K562 (cell line): ENCODE results near the gene PDGFC. TPM values are rescaled to one million over a fixed set of nuclear protein-coding genes. Genes with fewer than 3 reads are reported as not detected.

Experiments
- ATAC-seq: fragments of 200-7000 bp; cut with Tn5 transposase; 3 replicates; pipeline ENCODE4 v1.9.1; 2020; ENCODE audit warnings: moderate library complexity
- BruUV-seq: library from RNA; stranded (reverse); fragments of 400-500 nt; replicated peaks from 2 replicates; lab custom pipeline; 2021; lab: Mats Ljungman, UMichigan
- CTCF ChIA-PET: fragments of 300-600 bp; formaldehyde crosslinking; extraction: SDS; loops from one replicate; lab custom pipeline; 2021; ENCODE audit warnings: low intra/inter-chr PET ratio; lab: Yijun Ruan, JAX
- POLR2A ChIA-PET: fragments of 300-600, 350-650 bp; sonication (Branson Sonifier 250); formaldehyde crosslinking; extraction: SDS; loops from one replicate; lab custom pipeline; 2021; ENCODE audit warnings: antibody characterized with exemption, inconsistent platforms; lab: Yijun Ruan, JAX
- DNase-seq, 4 experiments: peaks; one replicate each; pipeline versions ENCODE4 v3.0.0 to v3.0.0-alpha.2; 2011 to 2018; ENCODE audit warnings: low spot score in 3 of 4, mixed read lengths in 3 of 4; ENCODE audit errors: extremely low read depth in 1 of 4
- FAIRE-seq: peaks from 2 replicates; lab custom pipeline; 2011; peaks lifted over from hg19 to GRCh38; lab: Jason Lieb, UNC
- H2AFZ ChIP-seq: 2 replicates; pipeline ENCODE4 v1.6.0; 2011; ENCODE audit warnings: low read depth, low read length, control low read depth, inconsistent platforms
- H3K27ac ChIP-seq: fragments of 200-600 bp; 3 replicates; pipeline ENCODE4 v1.8.0; 2011; ENCODE audit warnings: low read depth, mild to moderate bottlenecking, control low read depth, inconsistent platforms, low read length, moderate library complexity, mixed read lengths; ENCODE audit errors: extremely low read depth
- H3K27me3 ChIP-seq, 2 experiments: fragments of 300-600 bp in 1 of 2; 2 replicates in 1 of 2; 3 replicates in 1 of 2; pipeline versions ENCODE4 v1.6.0 to v1.8.0; 2011; ENCODE audit warnings: inconsistent platforms in 2 of 2, low read length in 2 of 2, mild to moderate bottlenecking in 1 of 2, mixed read lengths in 1 of 2, moderate library complexity in 1 of 2; ENCODE audit not compliant: control insufficient read depth in 2 of 2, insufficient read depth in 2 of 2
- H3K36me3 ChIP-seq: fragments of 300-600 bp; 3 replicates; pipeline ENCODE4 v1.8.0; 2011; ENCODE audit warnings: mild to moderate bottlenecking, low read length, inconsistent platforms; ENCODE audit not compliant: control insufficient read depth, insufficient read depth
- H3K4me1 ChIP-seq, 2 experiments: fragments of 200-600 bp in 1 of 2; replicated peaks in 1 of 2; 2 replicates in 1 of 2; 3 replicates in 1 of 2; pipeline versions ENCODE4 v1.5.1 to v1.8.0; 2011; ENCODE audit warnings: inconsistent platforms in 2 of 2, low read length in 2 of 2, mild to moderate bottlenecking in 1 of 2, mixed read lengths in 1 of 2, moderate library complexity in 1 of 2; ENCODE audit not compliant: control insufficient read depth in 2 of 2, insufficient read depth in 2 of 2
- H3K4me2 ChIP-seq: 2 replicates; pipeline ENCODE4 v1.6.1; 2011; ENCODE audit warnings: low read length, control low read depth, inconsistent platforms, mixed read lengths; ENCODE audit not compliant: insufficient read depth
- H3K4me3 ChIP-seq: fragments of 200-600 bp; sonication (generic), shearing (Covaris generic); 2 replicates; pipeline ENCODE4 v1.5.1; 2016; ENCODE audit warnings: control low read depth, inconsistent platforms
- H3K79me2 ChIP-seq: fragments of 200-600 bp; 3 replicates; pipeline ENCODE4 v1.8.0; 2011; ENCODE audit warnings: low read length, inconsistent platforms; ENCODE audit not compliant: control insufficient read depth, insufficient read depth
- H3K9ac ChIP-seq, 2 experiments: 2 replicates each; pipeline versions ENCODE4 v1.6.0 to v1.6.1; 2011; ENCODE audit warnings: low read depth in 2 of 2, low read length in 2 of 2, control low read depth in 1 of 2, inconsistent platforms in 1 of 2, mild to moderate bottlenecking in 1 of 2, mixed read lengths in 1 of 2; ENCODE audit not compliant: insufficient read depth in 1 of 2
- H3K9me1 ChIP-seq: one replicate; pipeline ENCODE4 v1.6.0; 2011; ENCODE audit warnings: inconsistent platforms, mild to moderate bottlenecking, low read length, moderate library complexity; ENCODE audit not compliant: control insufficient read depth, insufficient read depth
- H3K9me3 ChIP-seq: replicated peaks from 2 replicates; pipeline ENCODE4 v1.5.1; 2011; ENCODE audit warnings: low read depth, low read length, inconsistent platforms; ENCODE audit not compliant: control insufficient read depth, insufficient read depth
- H4K20me1 ChIP-seq: replicated peaks from 2 replicates; pipeline ENCODE4 v1.6.1; 2011; ENCODE audit warnings: low read length, inconsistent platforms, mixed read lengths; ENCODE audit not compliant: control insufficient read depth, insufficient read depth
- ATF2 ChIP-seq: sonication (generic); formaldehyde crosslinking; IDR thresholded peaks from 2 replicates; pipeline ENCODE4 v1.8.1; 2022; ENCODE audit warnings: missing genetic modification reagents
- ETV5 ChIP-seq: sonication (generic); formaldehyde crosslinking; IDR thresholded peaks from 2 replicates; pipeline ENCODE4 v1.4.0; 2020; ENCODE audit warnings: low read depth, mild to moderate bottlenecking, missing genetic modification reagents
- MYC ChIP-seq, 2 experiments: fragments of 250-450 bp in 1 of 2; sonication (Bioruptor Pico) in 1 of 2; IDR thresholded peaks; 2 replicates each; pipeline versions ENCODE4 v1.5.1 to v1.6.1; 2012 to 2021; ENCODE audit warnings: low read depth in 2 of 2, borderline replicate concordance in 1 of 2, improper control_type of control experiment in 1 of 2, low read length in 1 of 2, mild to moderate bottlenecking in 1 of 2, moderate library complexity in 1 of 2
- TAF15 ChIP-seq: fragments of 200-400 bp; formaldehyde crosslinking; IDR thresholded peaks from 2 replicates; pipeline ENCODE4 v1.6.1; 2017; ENCODE audit warnings: mild to moderate bottlenecking, low read depth, low read length, moderate library complexity
- ZBTB34 ChIP-seq: fragments of 250-450 bp; sonication (Bioruptor Pico); IDR thresholded peaks from 2 replicates; pipeline ENCODE4 v1.8.0; 2021; ENCODE audit warnings: mild to moderate bottlenecking, moderate library complexity
- ZNF232 ChIP-seq: sonication (generic); formaldehyde crosslinking; IDR thresholded peaks from 2 replicates; pipeline ENCODE4 v1.8.0; 2022; ENCODE audit warnings: mild to moderate bottlenecking, missing genetic modification reagents
- WGBS: fragments of 100-300 bp; shearing (Covaris generic); methylation state at CpG from one replicate; pipeline ENCODE4 v1.1.6; 2016; ENCODE audit warnings: low coverage, mixed read lengths; ENCODE audit not compliant: insufficient coverage; ENCODE audit errors: missing lambda C conversion rate; 5-methylcytosine and 5-hydroxymethylcytosine counted together
- in situ Hi-C: fragments of 300-500 bp; cut with MboI; formaldehyde crosslinking; loops from 4 replicates; pipeline ENCODE4 v1.15.0; 2018; ENCODE audit warnings: inconsistent platforms, mixed read lengths
- intact Hi-C: fragments of 100-400 bp; cut with micrococcal nuclease; formaldehyde crosslinking; loops from 2 replicates; pipeline ENCODE4 v1.14.2; 2022
- polyA plus RNA-seq, 8 experiments: library from polyadenylated mRNA; depleted of rRNA in 4 of 8; stranded (reverse) in 5 of 8; unstranded in 3 of 8; fragments of >200 nt; fragmentation: Nextera tagmentation in 2 of 8; fragmentation: Illumina TruSeq in 1 of 8; extraction: Ambion mirVana in 2 of 8; extraction: Trizol in 1 of 8; gene quantifications; 2 replicates each; pipeline versions ENCODE4 v1.2.1 to v1.2.3, GENCODE V29; 2011 to 2014; ENCODE audit warnings: inconsistent platforms in 1 of 8, missing spikeins in 1 of 8
- total RNA-seq, 7 experiments: library from RNA; depleted of rRNA in 6 of 7; stranded (reverse); fragments of >200 nt in 6 of 7; fragmentation: Illumina TruSeq in 2 of 7; extraction: Trizol in 2 of 7; gene quantifications; 2 replicates each; pipeline versions ENCODE4 v1.2.1 to v1.2.3, GENCODE V29; 2011 to 2021; ENCODE audit warnings: low replicate concordance in 1 of 7

PDGFC gene
- total and polyA plus RNA-seq, 9 of the 15 experiments (the other 6 are each of a cell fraction or from before 2014, with no cell fraction given): not detected

DNA sequence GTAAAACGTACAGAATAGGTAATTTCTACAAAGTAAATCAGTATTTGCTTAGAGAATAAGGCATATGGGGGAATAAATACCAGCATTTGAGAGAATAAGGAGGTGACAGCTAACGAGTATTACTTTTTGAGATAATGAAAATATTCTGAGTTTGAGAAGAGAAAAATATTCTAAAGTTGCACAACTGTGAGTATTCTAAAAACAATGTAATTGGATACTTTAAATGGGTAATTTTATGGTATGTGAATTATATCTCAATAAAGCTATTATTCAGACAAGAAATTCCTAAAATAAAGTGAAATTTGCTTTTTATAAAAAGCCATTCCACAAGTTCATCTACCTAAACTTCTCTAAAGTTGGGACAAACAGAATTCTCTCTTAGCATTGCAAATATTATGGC, 62.6 kb downstream of the PDGFC start:
- no TSS peak for BruUV-seq
- in situ Hi-C loops: no loop called here
- no peaks in the 10 kb centered on the region for H3K79me2 ChIP-seq
- H3K36me3 ChIP-seq: no peaks in the 10 kb centered on the region
- H2AFZ ChIP-seq: no peak overlapping the region
- no peaks in the 10 kb centered on the region for H4K20me1 ChIP-seq
- no peaks in the 10 kb centered on the region for H3K4me1 ChIP-seq
- no peak overlapping the region for H3K27ac ChIP-seq
- 0% methylated on average over 2 of the region's 2 CpGs for WGBS
- FAIRE-seq: no peak
- no peak for ATAC-seq
- DNase-seq: no peak
- no peak overlapping the region for H3K9ac ChIP-seq
- ChIA-PET POLR2A (no interaction called here), CTCF (no interaction called here)
- no peak for TF ChIP-seq ZBTB34 (CRISPR knock-in tag)
- TF ChIP-seq, all 486 proteins: peak for 0
- Histone ChIP-seq H3K9me1 (no peaks in the 10 kb centered on the region), H3K9me3 (no peaks in the 10 kb centered on the region), H3K4me3 (no peak overlapping the region), H3K27me3 (no peaks in the 10 kb centered on the region), H3K4me2 (no peak overlapping the region)
- intact Hi-C loops: no loop called here

- Histone ChIP-seq H3K79me2 (no peaks in the 10 kb centered on the region), H3K27ac (no peak overlapping the region), H3K4me1 (no peaks in the 10 kb centered on the region), H3K9ac (no peak overlapping the region), H3K9me1 (no peaks in the 10 kb centered on the region), H3K9me3 (no peaks in the 10 kb centered on the region), H3K4me3 (no peak overlapping the region), H4K20me1 (no peaks in the 10 kb centered on the region), H2AFZ (no peak overlapping the region), H3K36me3 (no peaks in the 10 kb centered on the region), H3K27me3 (no peaks in the 10 kb centered on the region), H3K4me2 (no peak overlapping the region)
- 0% methylated on average over 2 of the region's 2 CpGs for WGBS
- ATAC-seq (no peak), FAIRE-seq (no peak), DNase-seq (no peak)
- in situ Hi-C loops (no loop called here), intact Hi-C loops (no loop called here)
- TF ChIP-seq MYC (IDR thresholded peaks at IDR 0.05; ENCODE audit: low read depth, low read length) (no peak), MYC (CRISPR knock-in tag; IDR thresholded peaks at IDR 0.05; ENCODE audit: borderline replicate concordance, low read depth) (no peak), ZNF232 (CRISPR knock-in tag) (no peak), TAF15 (no peak), ETV5 (CRISPR knock-in tag) (no peak), ATF2 (CRISPR knock-in tag) (no peak)
- ChIA-PET POLR2A (no interaction called here), CTCF (no interaction called here)
- BruUV-seq: no TSS peak
Observed at GRCh38 chr4:156906325-156906724, 65.3 kb downstream of the PDGFC start.
